Measurements from ENCODE around the gene VAPB. TPM values are rescaled to one million over a fixed set of nuclear protein-coding genes. Genes with fewer than 3 reads are reported as not detected.

Gene VAPB
- total RNA-seq, 4 donors from 2014 or later: 24.1 to 81.0 (median 48.4) TPM

- Histone ChIP-seq H3K27ac (no peak overlapping the region), H3K27me3 (no peaks in the 10 kb centered on the region), H3K4me1 (no peaks in the 10 kb centered on the region), H3K36me3 (no peaks in the 10 kb centered on the region), H3K9me3 (no peaks in the 10 kb centered on the region), H3K4me3 (no peak overlapping the region)
- no peak for TF ChIP-seq POLR2A (IDR thresholded peaks at IDR 0.05)
- TF ChIP-seq, protein P1, sequence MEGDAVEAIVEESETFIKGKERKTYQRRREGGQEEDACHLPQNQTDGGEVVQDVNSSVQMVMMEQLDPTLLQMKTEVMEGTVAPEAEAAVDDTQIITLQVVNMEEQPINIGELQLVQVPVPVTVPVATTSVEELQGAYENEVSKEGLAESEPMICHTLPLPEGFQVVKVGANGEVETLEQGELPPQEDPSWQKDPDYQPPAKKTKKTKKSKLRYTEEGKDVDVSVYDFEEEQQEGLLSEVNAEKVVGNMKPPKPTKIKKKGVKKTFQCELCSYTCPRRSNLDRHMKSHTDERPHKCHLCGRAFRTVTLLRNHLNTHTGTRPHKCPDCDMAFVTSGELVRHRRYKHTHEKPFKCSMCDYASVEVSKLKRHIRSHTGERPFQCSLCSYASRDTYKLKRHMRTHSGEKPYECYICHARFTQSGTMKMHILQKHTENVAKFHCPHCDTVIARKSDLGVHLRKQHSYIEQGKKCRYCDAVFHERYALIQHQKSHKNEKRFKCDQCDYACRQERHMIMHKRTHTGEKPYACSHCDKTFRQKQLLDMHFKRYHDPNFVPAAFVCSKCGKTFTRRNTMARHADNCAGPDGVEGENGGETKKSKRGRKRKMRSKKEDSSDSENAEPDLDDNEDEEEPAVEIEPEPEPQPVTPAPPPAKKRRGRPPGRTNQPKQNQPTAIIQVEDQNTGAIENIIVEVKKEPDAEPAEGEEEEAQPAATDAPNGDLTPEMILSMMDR (IDR thresholded peaks at IDR 0.05): peak; percentile 7 to 40 (median 18)
- no peak for DNase-seq
- intact Hi-C loops (cut with DNase I; ENCODE audit: low total_unique reads): no loop called here
Observed at GRCh38 chr20:58447511-58448391, 58.7 kb downstream of the VAPB start.

DNA sequence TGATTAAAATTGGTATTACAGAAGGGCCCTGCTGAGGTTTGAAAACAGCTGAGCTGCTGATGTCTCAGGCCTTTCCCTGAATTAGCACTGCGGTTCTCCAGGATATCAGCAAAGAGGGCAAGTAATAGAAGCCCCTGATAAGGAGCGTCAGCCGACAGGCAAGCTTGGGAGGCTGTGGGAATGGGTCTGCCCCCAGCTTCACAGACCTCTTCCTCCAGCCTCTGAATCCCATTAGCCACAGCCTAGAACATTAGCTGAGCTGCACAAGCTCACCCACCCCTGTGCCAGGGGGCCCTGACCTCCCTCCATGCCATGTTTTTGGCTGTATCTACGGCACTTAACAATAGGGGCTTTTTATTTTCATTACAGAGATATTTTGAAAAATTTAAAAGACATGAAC, 59.9 kb downstream of the VAPB start:
- DNase-seq: no peak
- H3K36me3 ChIP-seq: no peaks in the 10 kb centered on the region
- no peak overlapping the region for H3K27ac ChIP-seq
- no peaks in the 10 kb centered on the region for H3K9me3 ChIP-seq
- H3K4me1 ChIP-seq: no peaks in the 10 kb centered on the region
- no peak for TF ChIP-seq POLR2A (IDR thresholded peaks at IDR 0.05)
- TF ChIP-seq, protein P1 (IDR thresholded peaks at IDR 0.05): no peak
- intact Hi-C loops (cut with DNase I; ENCODE audit: low total_unique reads): no loop called here
- no peak overlapping the region for H3K4me3 ChIP-seq
- H3K27me3 ChIP-seq: no peaks in the 10 kb centered on the region

GRCh38 chr20:58449681-58450221, 60.7 kb downstream of the VAPB start:
- no peak for TF ChIP-seq POLR2A (IDR thresholded peaks at IDR 0.05)
- TF ChIP-seq, protein P1 (IDR thresholded peaks at IDR 0.05): no peak
- no peak for DNase-seq
- H3K4me1 ChIP-seq: no peaks in the 10 kb centered on the region
- H3K36me3 ChIP-seq: no peaks in the 10 kb centered on the region
- intact Hi-C loops (cut with DNase I; ENCODE audit: low total_unique reads): no loop called here
- peaks cover 0 to 5% of the 10 kb centered on the region in 2 donors for H3K9me3 ChIP-seq
- no peak overlapping the region for H3K4me3 ChIP-seq
- H3K27ac ChIP-seq: peak overlapping the region in 1 of 2 donors; percentile 23
- no peaks in the 10 kb centered on the region for H3K27me3 ChIP-seq

DNA sequence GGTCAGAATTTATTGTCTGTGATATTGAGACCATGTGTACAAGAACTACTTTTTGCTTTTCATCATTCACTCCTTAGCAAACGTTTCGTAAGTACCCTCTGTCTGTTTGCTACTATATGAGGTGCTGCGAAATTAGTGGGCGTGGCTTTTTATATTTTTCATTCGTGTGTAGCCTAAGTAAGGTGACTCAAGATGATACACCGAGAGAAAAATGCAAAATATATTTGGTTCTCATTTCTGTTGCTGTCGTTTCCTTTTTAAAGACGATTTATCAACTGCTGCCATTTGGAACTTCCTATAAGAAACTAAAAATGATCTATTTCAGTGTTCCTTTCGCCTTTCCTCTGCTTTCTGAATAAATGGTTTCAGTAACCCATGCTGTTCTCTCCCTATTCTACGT, 61.2 kb downstream of the VAPB start:
- intact Hi-C loops (cut with DNase I; ENCODE audit: low total_unique reads): no loop called here
- H3K27ac ChIP-seq: no peak overlapping the region

More for the DNA sequence above, 61.2 kb downstream of the VAPB start:
- H3K27me3 ChIP-seq: no peaks in the 10 kb centered on the region
- DNase-seq: no peak
- H3K4me3 ChIP-seq: no peak overlapping the region
- TF ChIP-seq, protein P1 (IDR thresholded peaks at IDR 0.05): no peak
- no peak for TF ChIP-seq POLR2A (IDR thresholded peaks at IDR 0.05)
- peaks cover 0 to 5% of the 10 kb centered on the region in 2 donors for H3K9me3 ChIP-seq
- no peaks in the 10 kb centered on the region for H3K4me1 ChIP-seq
- H3K36me3 ChIP-seq: no peaks in the 10 kb centered on the region
